CD14-positive monocyte (primary cell): ENCODE data around the gene A4GALT. TPM values are rescaled to one million over a fixed set of nuclear protein-coding genes. Genes with fewer than 3 reads are reported as not detected.

ENCODE experiments used
- DNase-seq, 3 donors: peaks; one replicate each; pipeline ENCODE4 v3.0.0-alpha.2; 2011 to 2022
- H2AFZ ChIP-seq: 2 replicates; pipeline ENCODE4 v1.6.0; 2012; ENCODE audit warnings: mild to moderate bottlenecking, low read depth, low read length, inconsistent platforms; ENCODE audit not compliant: insufficient read depth, poor library complexity, severe bottlenecking
- H3K27ac ChIP-seq, 2 donors: 1 replicate in 1 of 2; 2 replicates in 1 of 2; pipeline ENCODE4 v1.5.1; 2012 to 2013; ENCODE audit warnings: low read length in 2 of 2, control low read depth in 1 of 2, inconsistent platforms in 1 of 2, low read depth in 1 of 2, mild to moderate bottlenecking in 1 of 2
- H3K27me3 ChIP-seq, 2 donors: one replicate each; pipeline versions ENCODE4 v1.6.0 to v1.6.1; 2011 to 2013; ENCODE audit warnings: low read length in 2 of 2; ENCODE audit not compliant: control insufficient read depth in 2 of 2, insufficient read depth in 2 of 2
- H3K36me3 ChIP-seq, 2 donors: replicated peaks in 1 of 2; 1 replicate in 1 of 2; 2 replicates in 1 of 2; pipeline versions ENCODE4 v1.5.1 to v1.6.1; 2012 to 2013; ENCODE audit warnings: low read length in 2 of 2, control low read depth in 1 of 2, inconsistent platforms in 1 of 2, mild to moderate bottlenecking in 1 of 2; ENCODE audit not compliant: insufficient read depth in 2 of 2, control insufficient read depth in 1 of 2
- H3K4me1 ChIP-seq, 2 donors: 1 replicate in 1 of 2; 2 replicates in 1 of 2; pipeline versions ENCODE4 v1.5.1 to v1.6.1; 2012 to 2013; ENCODE audit warnings: low read length in 2 of 2, control low read depth in 1 of 2, inconsistent platforms in 1 of 2, mild to moderate bottlenecking in 1 of 2, moderate library complexity in 1 of 2; ENCODE audit not compliant: insufficient read depth in 2 of 2, control insufficient read depth in 1 of 2
- H3K4me2 ChIP-seq: replicated peaks from 2 replicates; pipeline ENCODE3; 2012; ENCODE audit warnings: low read length, moderate library complexity, mild to moderate bottlenecking; ENCODE audit not compliant: poor library complexity, severe bottlenecking; ENCODE audit errors: extremely low read depth
- H3K4me3 ChIP-seq, 3 experiments: fragments of 200-600 bp in 1 of 3; sonication (generic) in 1 of 3; replicated peaks in 1 of 3; 1 replicate in 2 of 3; 2 replicates in 1 of 3; pipeline ENCODE4 v1.5.1; 2011 to 2013; ENCODE audit warnings: low read length in 3 of 3, mild to moderate bottlenecking in 3 of 3, control low read depth in 2 of 3, low read depth in 2 of 3, inconsistent platforms in 1 of 3, moderate library complexity in 1 of 3
- H3K79me2 ChIP-seq: 2 replicates; pipeline ENCODE4 v1.6.0; 2012; ENCODE audit warnings: mild to moderate bottlenecking, control low read depth, inconsistent platforms, low read length, moderate library complexity; ENCODE audit not compliant: insufficient read depth
- H3K9ac ChIP-seq: 2 replicates; pipeline ENCODE4 v1.6.0; 2017; ENCODE audit warnings: low read length, mild to moderate bottlenecking; ENCODE audit not compliant: insufficient read depth, poor library complexity, severe bottlenecking
- H3K9me3 ChIP-seq, 2 donors: replicated peaks in 1 of 2; 1 replicate in 1 of 2; 2 replicates in 1 of 2; pipeline versions ENCODE4 v1.5.1 to v1.6.1; 2012 to 2013; ENCODE audit warnings: low read length in 2 of 2, control low read depth in 1 of 2; ENCODE audit not compliant: control insufficient read depth in 1 of 2, insufficient read depth in 1 of 2
- H4K20me1 ChIP-seq: 2 replicates; pipeline ENCODE4 v1.6.0; 2012; ENCODE audit warnings: mild to moderate bottlenecking, low read length, control low read depth, moderate library complexity; ENCODE audit not compliant: insufficient read depth
- H3K27ac Mint-ChIP-seq, 7 donors: one replicate each; pipeline ENCODE4 v1.8.0; 2020; ENCODE audit warnings: mild to moderate bottlenecking in 7 of 7, mixed read lengths in 7 of 7, moderate library complexity in 6 of 7, inconsistent platforms in 2 of 7
- H3K27me3 Mint-ChIP-seq, 3 donors: one replicate each; pipeline ENCODE4 v1.8.0; 2021 to 2022; ENCODE audit warnings: low read depth in 3 of 3, mild to moderate bottlenecking in 3 of 3, mixed read lengths in 3 of 3, moderate library complexity in 3 of 3, inconsistent platforms in 1 of 3
- H3K36me3 Mint-ChIP-seq, 2 donors: one replicate each; pipeline ENCODE4 v1.8.0; 2020; ENCODE audit warnings: mixed read lengths in 2 of 2, inconsistent platforms in 1 of 2, mild to moderate bottlenecking in 1 of 2
- H3K4me1 Mint-ChIP-seq: one replicate; pipeline ENCODE4 v1.8.0; 2020; ENCODE audit warnings: mild to moderate bottlenecking, mixed read lengths
- H3K4me3 Mint-ChIP-seq, 2 donors: one replicate each; pipeline ENCODE4 v1.8.0; 2020; ENCODE audit warnings: mild to moderate bottlenecking in 2 of 2, mixed read lengths in 2 of 2, moderate library complexity in 1 of 2
- H3K9me3 Mint-ChIP-seq, 7 donors: one replicate each; pipeline ENCODE4 v1.8.0; 2020 to 2022; ENCODE audit warnings: mixed read lengths in 7 of 7, mild to moderate bottlenecking in 6 of 7, moderate library complexity in 6 of 7, inconsistent platforms in 2 of 7
- WGBS: methylation state at CpG from one replicate; pipeline ENCODE4 v1.1.5; 2013; ENCODE audit warnings: missing lambda C conversion rate; ENCODE audit not compliant: insufficient coverage; 5-methylcytosine and 5-hydroxymethylcytosine counted together
- intact Hi-C, 2 donors: fragments of 100-400 bp; cut with micrococcal nuclease; formaldehyde crosslinking; loops; one replicate each; pipeline versions ENCODE4 v1.15.0 to v1.15.1; 2023
- polyA plus RNA-seq, 3 donors: library from polyadenylated mRNA; depleted of rRNA in 1 of 3; unstranded in 2 of 3; stranded (reverse) in 1 of 3; fragments of 300-500 nt in 2 of 3; fragments of >200 nt in 1 of 3; fragmentation: Illumina TruSeq in 2 of 3; gene quantifications; 1 replicate in 2 of 3; 2 replicates in 1 of 3; pipeline ENCODE4 v1.2.3, GENCODE V29; 2012 to 2021
- TF ChIP-seq, protein P1 (sequence below): fragments of 200-600 bp; IDR thresholded peaks from one replicate; pipeline ENCODE4 v1.8.0; 2022; ENCODE audit warnings: antibody characterized with exemption, mild to moderate bottlenecking

The A4GALT gene
- polyA plus RNA-seq, 3 donors, result not detected

DNA sequence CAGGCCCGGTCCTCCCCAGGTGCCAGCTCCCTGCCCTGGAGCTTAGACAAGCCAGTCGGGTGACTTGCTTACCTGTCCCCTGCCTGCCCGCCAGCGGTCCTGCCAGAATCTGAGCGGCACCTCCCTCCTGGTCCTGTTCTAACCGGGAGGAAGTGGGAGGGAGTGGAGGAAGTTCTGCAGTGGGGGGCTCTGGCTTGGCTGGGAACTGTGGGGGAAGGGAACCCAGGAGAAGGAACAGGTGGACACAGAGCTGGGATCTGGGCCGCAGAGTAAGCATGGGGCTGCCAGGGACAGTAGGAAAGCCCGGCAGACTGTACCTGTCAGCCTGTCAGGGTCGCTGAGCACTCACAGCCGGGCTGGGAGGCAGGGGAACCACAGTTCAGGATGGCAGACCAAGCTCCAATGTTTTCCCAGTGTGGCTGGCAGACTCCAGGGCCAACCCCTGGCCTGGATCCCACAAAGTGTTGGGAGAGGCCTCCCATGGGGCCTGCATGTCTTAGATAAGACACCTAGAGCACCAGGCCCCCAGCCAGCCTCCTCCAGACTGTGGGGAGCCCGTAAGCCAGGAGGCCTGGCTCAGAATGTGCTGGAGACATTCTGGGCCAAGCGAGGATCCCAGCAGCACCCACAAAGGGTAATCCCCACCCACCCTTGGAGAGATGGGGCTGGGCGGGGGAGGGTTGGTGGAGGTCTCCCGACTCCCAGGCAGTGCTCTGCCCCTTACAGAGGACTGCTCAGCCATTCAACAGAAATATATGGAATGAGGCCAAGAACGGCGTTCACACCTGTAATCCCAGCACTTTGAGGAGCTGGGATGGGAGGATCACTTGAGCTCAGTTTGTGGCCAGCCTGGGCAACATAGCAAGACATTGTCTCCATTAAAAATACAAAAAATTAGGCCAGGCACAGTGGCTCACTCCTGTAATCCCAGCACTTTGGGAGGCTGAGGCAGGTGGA is 73.8 kb downstream of the A4GALT start:
- Histone ChIP-seq H3K36me3 (no peaks in the 10 kb centered on the region), H3K4me3 (peak overlapping the region in 1 of 3 experiments; percentile 5), H2AFZ (no peak overlapping the region), H3K27me3 (no peaks in the 10 kb centered on the region), H3K4me1 (peaks cover 46 to 72% of the 10 kb centered on the region in 2 donors), H3K9me3 (no peaks in the 10 kb centered on the region), H3K27ac (no peak overlapping the region), H4K20me1 (peaks cover 71% of the 10 kb centered on the region), H3K79me2 (peaks cover 66% of the 10 kb centered on the region), H3K4me2 (peak overlapping the region; percentile 16), H3K9ac (no peak overlapping the region)
- 21% methylated on average over 8 of the region's 16 CpGs for whole genome bisulfite sequencing
- peak overlapping the region in 2 of 7 donors; percentile 15 to 78 for H3K27ac Mint-ChIP-seq
- DNase-seq, result no peak
- intact Hi-C loops, result no loop called here
- H3K4me3 Mint-ChIP-seq, result peak overlapping the region; percentile 42 to 48
- TF ChIP-seq, protein P1, sequence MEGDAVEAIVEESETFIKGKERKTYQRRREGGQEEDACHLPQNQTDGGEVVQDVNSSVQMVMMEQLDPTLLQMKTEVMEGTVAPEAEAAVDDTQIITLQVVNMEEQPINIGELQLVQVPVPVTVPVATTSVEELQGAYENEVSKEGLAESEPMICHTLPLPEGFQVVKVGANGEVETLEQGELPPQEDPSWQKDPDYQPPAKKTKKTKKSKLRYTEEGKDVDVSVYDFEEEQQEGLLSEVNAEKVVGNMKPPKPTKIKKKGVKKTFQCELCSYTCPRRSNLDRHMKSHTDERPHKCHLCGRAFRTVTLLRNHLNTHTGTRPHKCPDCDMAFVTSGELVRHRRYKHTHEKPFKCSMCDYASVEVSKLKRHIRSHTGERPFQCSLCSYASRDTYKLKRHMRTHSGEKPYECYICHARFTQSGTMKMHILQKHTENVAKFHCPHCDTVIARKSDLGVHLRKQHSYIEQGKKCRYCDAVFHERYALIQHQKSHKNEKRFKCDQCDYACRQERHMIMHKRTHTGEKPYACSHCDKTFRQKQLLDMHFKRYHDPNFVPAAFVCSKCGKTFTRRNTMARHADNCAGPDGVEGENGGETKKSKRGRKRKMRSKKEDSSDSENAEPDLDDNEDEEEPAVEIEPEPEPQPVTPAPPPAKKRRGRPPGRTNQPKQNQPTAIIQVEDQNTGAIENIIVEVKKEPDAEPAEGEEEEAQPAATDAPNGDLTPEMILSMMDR, result no peak
- peaks cover 60% of the 10 kb centered on the region for H3K4me1 Mint-ChIP-seq
- H3K36me3 Mint-ChIP-seq, result peaks cover 8 to 17% of the 10 kb centered on the region in 2 donors
- no peaks in the 10 kb centered on the region for H3K9me3 Mint-ChIP-seq
- H3K27me3 Mint-ChIP-seq, result peaks cover 0 to 3% (median 3%) of the 10 kb centered on the region in 3 donors

DNA sequence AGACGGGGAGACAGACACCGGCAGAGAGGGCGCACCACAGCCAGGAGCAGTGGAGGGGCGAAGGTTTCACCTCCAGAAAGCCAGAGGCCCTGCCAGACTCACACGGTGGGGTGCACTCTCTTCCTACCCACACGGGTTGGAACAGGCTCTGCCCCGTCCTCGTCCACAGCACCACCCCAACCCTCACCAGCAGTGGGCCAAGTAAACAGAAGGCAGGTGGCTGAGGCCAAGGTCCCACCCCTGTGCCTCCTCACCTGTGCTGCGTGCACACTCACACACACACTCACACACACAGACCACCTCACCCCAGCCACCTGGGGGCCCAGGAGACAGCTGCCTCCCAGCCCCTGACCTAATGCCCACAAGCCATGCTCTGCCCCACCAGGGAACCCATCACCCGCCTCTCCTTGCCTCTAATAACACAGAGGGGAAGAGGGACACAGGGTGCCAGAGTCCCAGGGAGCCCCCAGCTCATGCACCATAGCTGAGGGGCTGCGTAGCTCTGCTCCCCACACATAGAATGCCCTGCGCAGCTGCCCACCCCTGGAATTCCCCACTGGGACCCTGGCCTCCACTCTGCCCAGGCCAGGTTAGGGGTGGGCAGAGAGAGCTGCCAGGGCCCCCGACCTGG is 74.6 kb downstream of the A4GALT start:
- H3K36me3 Mint-ChIP-seq, result peaks cover 8 to 17% of the 10 kb centered on the region in 2 donors
- H3K4me1 ChIP-seq, result peaks cover 46 to 72% of the 10 kb centered on the region in 2 donors
- 73% methylated on average over 9 of the region's 13 CpGs for WGBS
- TF ChIP-seq, protein P1, result no peak
- H3K79me2 ChIP-seq, result peaks cover 74% of the 10 kb centered on the region
- H4K20me1 ChIP-seq, result peaks cover 77% of the 10 kb centered on the region
- peaks cover 0 to 4% (median 2%) of the 10 kb centered on the region in 3 donors for H3K27me3 Mint-ChIP-seq
- no peak overlapping the region for H3K4me2 ChIP-seq
- H3K36me3 ChIP-seq, result no peaks in the 10 kb centered on the region
- no peak overlapping the region for H3K4me3 Mint-ChIP-seq
- no peak overlapping the region for H2AFZ ChIP-seq
- no peaks in the 10 kb centered on the region for H3K9me3 ChIP-seq
- H3K9ac ChIP-seq, result no peak overlapping the region
- peak overlapping the region in 2 of 7 donors; percentile 9 to 23 for H3K27ac Mint-ChIP-seq
- H3K27ac ChIP-seq, result no peak overlapping the region
- no peak for DNase-seq
- H3K9me3 Mint-ChIP-seq, result no peaks in the 10 kb centered on the region
- H3K27me3 ChIP-seq, result no peaks in the 10 kb centered on the region
- peaks cover 60% of the 10 kb centered on the region for H3K4me1 Mint-ChIP-seq
- intact Hi-C loops, result no loop called here
- no peak overlapping the region for H3K4me3 ChIP-seq
